CD4-positive, alpha-beta T cell (primary cell): ENCODE results near the gene CPZ. TPM values are rescaled to one million over a fixed set of nuclear protein-coding genes. Genes with fewer than 3 reads are reported as not detected.

Source experiments
- ATAC-seq: fragments of 200-7000 bp; cut with Tn5 transposase; one replicate; pipeline ENCODE4 v1.10.0; 2022; ENCODE audit warnings: mild to moderate bottlenecking; ENCODE audit not compliant: poor library complexity
- CTCF ChIA-PET: fragments of 350-600 bp; sonication (Branson Sonifier 250); formaldehyde crosslinking; loops from one replicate; lab custom pipeline; 2021; ENCODE audit warnings: antibody characterized with exemption, inconsistent platforms; lab: Charles Lee
- POLR2A ChIA-PET: fragments of 350-600 bp; sonication (Branson Sonifier 250); formaldehyde crosslinking; loops from one replicate; lab custom pipeline; 2021; ENCODE audit warnings: antibody characterized with exemption, inconsistent platforms; lab: Charles Lee
- DNase-seq, 14 experiments: peaks; one replicate each; pipeline ENCODE4 v3.0.0-alpha.2; 2013 to 2020; ENCODE audit warnings: mixed read lengths in 2 of 14
- H3K27ac ChIP-seq, 2 donors: one replicate each; pipeline versions ENCODE4 v1.5.1 to v1.7.0; 2013; ENCODE audit warnings: low read length in 2 of 2, low read depth in 1 of 2, mild to moderate bottlenecking in 1 of 2
- H3K27me3 ChIP-seq, 2 experiments: 1 replicate in 1 of 2; 2 replicates in 1 of 2; pipeline versions ENCODE4 v1.6.1 to v1.7.0; 2013; ENCODE audit warnings: low read length in 2 of 2, control low read depth in 1 of 2, mild to moderate bottlenecking in 1 of 2, moderate library complexity in 1 of 2; ENCODE audit not compliant: insufficient read depth in 2 of 2, control insufficient read depth in 1 of 2
- H3K36me3 ChIP-seq: one replicate; pipeline ENCODE4 v1.6.1; 2013; ENCODE audit warnings: low read length, control low read depth; ENCODE audit not compliant: insufficient read depth
- H3K4me1 ChIP-seq: one replicate; pipeline ENCODE4 v1.6.1; 2013; ENCODE audit warnings: low read length, control low read depth; ENCODE audit not compliant: insufficient read depth
- H3K4me3 ChIP-seq: one replicate; pipeline ENCODE4 v1.5.1; 2013; ENCODE audit warnings: mild to moderate bottlenecking, low read length, moderate library complexity
- H3K9me3 ChIP-seq, 2 experiments: 1 replicate in 1 of 2; 2 replicates in 1 of 2; pipeline versions ENCODE4 v1.6.1 to v1.7.0; 2013; ENCODE audit warnings: low read length in 2 of 2, mild to moderate bottlenecking in 2 of 2, control low read depth in 1 of 2, moderate library complexity in 1 of 2; ENCODE audit not compliant: control insufficient read depth in 1 of 2, insufficient read depth in 1 of 2
- H3K27ac Mint-ChIP-seq: one replicate; pipeline ENCODE4 v1.8.0; 2020; ENCODE audit warnings: mixed read lengths
- H3K27me3 Mint-ChIP-seq: one replicate; pipeline ENCODE4 v1.8.0; 2021; ENCODE audit warnings: mixed read lengths
- H3K36me3 Mint-ChIP-seq: one replicate; pipeline ENCODE4 v1.8.0; 2021; ENCODE audit warnings: low read depth, mixed read lengths
- H3K4me1 Mint-ChIP-seq: one replicate; pipeline ENCODE4 v1.8.0; 2021; ENCODE audit warnings: low read depth, mixed read lengths
- H3K4me3 Mint-ChIP-seq: one replicate; pipeline ENCODE4 v1.8.0; 2020; ENCODE audit warnings: mild to moderate bottlenecking, mixed read lengths
- H3K9me3 Mint-ChIP-seq: one replicate; pipeline ENCODE4 v1.8.0; 2020; ENCODE audit warnings: mixed read lengths
- CTCF ChIP-seq: fragments of 200-600 bp; IDR thresholded peaks from one replicate; pipeline ENCODE4 v1.8.0; 2022; ENCODE audit warnings: antibody characterized with exemption, mild to moderate bottlenecking
- intact Hi-C, 2 experiments: fragments of 100-400 bp; cut with DNase I in 1 of 2; cut with micrococcal nuclease in 1 of 2; formaldehyde crosslinking; loops; one replicate each; pipeline versions ENCODE4 v1.15.1 to v1.9.0; 2023 to 2025; cut with DNase I, micrococcal nuclease
- total RNA-seq, 174 experiments: library from RNA in 2 of 174; stranded (reverse) in 2 of 174; gene quantifications; one replicate each; pipeline ENCODE4 v1.2.3 and lab custom pipeline; 2021 to 2026

Gene CPZ
- total RNA-seq, 2 experiments from 2014 or later: not detected

- DNase-seq: no peak
- intact Hi-C loops: no loop called here
- H3K9me3 ChIP-seq: peaks cover 0 to 9% of the 10 kb centered on the region in 2 experiments
- no peak overlapping the region for H3K4me3 ChIP-seq
- Mint-ChIP-seq H3K27me3 (peaks cover 3% of the 10 kb centered on the region), H3K4me3 (no peak overlapping the region), H3K27ac (no peak overlapping the region), H3K36me3 (no peaks in the 10 kb centered on the region), H3K4me1 (no peaks in the 10 kb centered on the region), H3K9me3 (no peaks in the 10 kb centered on the region)
- H3K27ac ChIP-seq: no peak overlapping the region
- no peak for ATAC-seq
- TF ChIP-seq CTCF: no peak
- CTCF ChIA-PET: no interaction called here
- H3K4me1 ChIP-seq: no peaks in the 10 kb centered on the region
- H3K36me3 ChIP-seq: no peaks in the 10 kb centered on the region
- no peaks in the 10 kb centered on the region for H3K27me3 ChIP-seq
- POLR2A ChIA-PET: no interaction called here
Measured at GRCh38 chr4:8556341-8557150, 36.0 kb upstream of the CPZ start.

- no peak for TF ChIP-seq CTCF
- ChIA-PET POLR2A (no interaction called here), CTCF (no interaction called here)
- Histone ChIP-seq H3K27ac (no peak overlapping the region), H3K27me3 (no peaks in the 10 kb centered on the region), H3K36me3 (no peaks in the 10 kb centered on the region), H3K4me3 (no peak overlapping the region), H3K9me3 (peaks cover 0 to 9% of the 10 kb centered on the region in 2 experiments), H3K4me1 (no peaks in the 10 kb centered on the region)
- Mint-ChIP-seq H3K36me3 (no peaks in the 10 kb centered on the region), H3K4me1 (no peaks in the 10 kb centered on the region), H3K27me3 (peaks cover 4% of the 10 kb centered on the region), H3K4me3 (no peak overlapping the region), H3K27ac (no peak overlapping the region), H3K9me3 (no peaks in the 10 kb centered on the region)
- ATAC-seq (no peak), DNase-seq (no peak)
- intact Hi-C loops: no loop called here
Measured at GRCh38 chr4:8557151-8558076, 35.2 kb upstream of the CPZ start.

- H3K9me3 ChIP-seq: peaks cover 0 to 9% of the 10 kb centered on the region in 2 experiments
- CTCF ChIA-PET: no interaction called here
- no peaks in the 10 kb centered on the region for H3K27me3 ChIP-seq
- Mint-ChIP-seq H3K4me3 (no peak overlapping the region), H3K36me3 (no peaks in the 10 kb centered on the region), H3K27ac (no peak overlapping the region), H3K9me3 (no peaks in the 10 kb centered on the region), H3K27me3 (peaks cover 4% of the 10 kb centered on the region), H3K4me1 (no peaks in the 10 kb centered on the region)
- H3K27ac ChIP-seq: no peak overlapping the region
- H3K4me1 ChIP-seq: no peaks in the 10 kb centered on the region
- POLR2A ChIA-PET: no interaction called here
- DNase-seq (no peak), ATAC-seq (no peak)
- intact Hi-C loops: no loop called here
- TF ChIP-seq CTCF: no peak
- H3K4me3 ChIP-seq: no peak overlapping the region
- no peaks in the 10 kb centered on the region for H3K36me3 ChIP-seq
Measured at GRCh38 chr4:8558080-8558960, 34.2 kb upstream of the CPZ start.
